AG10803 (cell line): ENCODE measurements around the gene PLEKHG4B.

ENCODE experiments used
- DNase-seq: peaks from one replicate; pipeline ENCODE4 v3.0.0; 2010; ENCODE audit warnings: low read depth
- H3K4me3 ChIP-seq: 2 replicates; pipeline ENCODE4 v1.5.1; 2011; ENCODE audit warnings: mild to moderate bottlenecking, low read length, control low read depth
- TF ChIP-seq, protein P1 (sequence below): conservative IDR thresholded peaks from 2 replicates; pipeline ENCODE4 v1.5.1; 2011; ENCODE audit warnings: mild to moderate bottlenecking, low read length, control low read depth, inconsistent platforms

Gene PLEKHG4B

DNA sequence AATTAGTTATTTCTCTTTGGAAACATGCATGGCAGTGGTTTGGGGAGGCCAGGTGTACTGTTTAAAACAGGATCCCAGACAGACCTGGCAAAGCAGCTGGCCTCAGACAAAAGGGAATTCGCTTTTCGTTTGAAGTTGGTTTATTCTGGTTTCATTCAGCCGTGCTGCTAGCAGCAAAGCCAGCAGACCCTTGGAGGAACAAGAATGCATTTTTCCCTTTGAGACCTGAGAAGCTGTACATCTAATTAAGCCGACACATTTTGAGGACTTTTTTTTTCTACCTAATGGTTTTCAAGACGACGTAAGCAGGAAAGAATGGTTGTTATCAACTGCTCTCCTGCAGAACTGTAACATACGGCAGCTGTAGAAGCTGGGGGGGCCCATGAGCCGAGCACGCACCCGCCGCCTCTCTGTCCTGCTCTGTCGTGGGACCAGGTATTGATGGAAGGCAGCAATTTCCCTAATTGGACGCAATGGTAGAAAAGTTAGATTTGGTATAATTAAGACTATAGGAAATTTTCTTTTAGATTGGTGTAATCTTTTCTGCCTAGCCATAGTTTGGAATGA is 13.6 kb downstream of the PLEKHG4B start:
- no peak for DNase-seq
- TF ChIP-seq, protein P1, sequence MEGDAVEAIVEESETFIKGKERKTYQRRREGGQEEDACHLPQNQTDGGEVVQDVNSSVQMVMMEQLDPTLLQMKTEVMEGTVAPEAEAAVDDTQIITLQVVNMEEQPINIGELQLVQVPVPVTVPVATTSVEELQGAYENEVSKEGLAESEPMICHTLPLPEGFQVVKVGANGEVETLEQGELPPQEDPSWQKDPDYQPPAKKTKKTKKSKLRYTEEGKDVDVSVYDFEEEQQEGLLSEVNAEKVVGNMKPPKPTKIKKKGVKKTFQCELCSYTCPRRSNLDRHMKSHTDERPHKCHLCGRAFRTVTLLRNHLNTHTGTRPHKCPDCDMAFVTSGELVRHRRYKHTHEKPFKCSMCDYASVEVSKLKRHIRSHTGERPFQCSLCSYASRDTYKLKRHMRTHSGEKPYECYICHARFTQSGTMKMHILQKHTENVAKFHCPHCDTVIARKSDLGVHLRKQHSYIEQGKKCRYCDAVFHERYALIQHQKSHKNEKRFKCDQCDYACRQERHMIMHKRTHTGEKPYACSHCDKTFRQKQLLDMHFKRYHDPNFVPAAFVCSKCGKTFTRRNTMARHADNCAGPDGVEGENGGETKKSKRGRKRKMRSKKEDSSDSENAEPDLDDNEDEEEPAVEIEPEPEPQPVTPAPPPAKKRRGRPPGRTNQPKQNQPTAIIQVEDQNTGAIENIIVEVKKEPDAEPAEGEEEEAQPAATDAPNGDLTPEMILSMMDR = no peak
- H3K4me3 ChIP-seq = no peak overlapping the region

DNA sequence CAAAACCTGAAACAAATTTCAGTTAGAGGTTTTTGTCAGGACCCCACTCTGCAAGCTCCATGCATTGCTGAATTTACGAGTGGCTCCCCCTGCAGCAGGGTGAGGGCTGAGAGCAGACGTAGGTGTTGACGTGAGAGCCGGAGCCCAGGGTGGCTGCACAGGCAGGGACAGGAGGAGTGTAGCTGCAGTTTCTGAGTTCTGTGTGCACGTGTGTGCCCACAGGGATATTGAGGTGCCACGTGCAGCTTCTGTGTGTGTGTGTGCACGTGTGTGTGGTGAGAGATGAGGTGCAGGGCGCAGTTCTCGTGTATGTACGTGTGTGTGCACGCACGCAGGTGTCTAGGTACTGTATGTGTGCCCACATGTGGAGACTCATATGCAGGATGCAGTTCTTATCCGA is 14.6 kb downstream of the PLEKHG4B start:
- TF ChIP-seq, protein P1 = no peak
- H3K4me3 ChIP-seq = no peak overlapping the region
- no peak for DNase-seq

DNA sequence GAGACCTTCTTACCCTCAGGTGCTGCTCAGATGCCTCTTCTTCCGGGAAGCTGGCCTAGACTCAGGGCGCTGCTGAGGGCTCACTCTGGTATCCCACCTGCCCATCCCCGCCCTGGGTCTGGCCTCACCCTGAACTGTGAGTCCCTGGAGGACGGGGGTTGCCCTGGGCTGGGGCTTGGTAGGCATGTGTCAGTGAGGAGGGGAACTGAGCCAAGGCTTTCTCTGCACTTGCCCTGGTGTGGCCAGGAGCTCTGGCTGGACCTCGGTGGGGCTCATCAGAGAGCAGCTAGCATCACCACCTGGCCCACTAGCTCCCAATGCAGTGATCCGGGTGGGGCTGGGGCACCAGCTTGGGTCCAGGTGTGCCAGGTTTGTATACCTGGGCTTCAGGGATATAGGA is 15.6 kb downstream of the PLEKHG4B start:
- no peak overlapping the region for H3K4me3 ChIP-seq
- DNase-seq = no peak
- TF ChIP-seq, protein P1 = no peak

DNA sequence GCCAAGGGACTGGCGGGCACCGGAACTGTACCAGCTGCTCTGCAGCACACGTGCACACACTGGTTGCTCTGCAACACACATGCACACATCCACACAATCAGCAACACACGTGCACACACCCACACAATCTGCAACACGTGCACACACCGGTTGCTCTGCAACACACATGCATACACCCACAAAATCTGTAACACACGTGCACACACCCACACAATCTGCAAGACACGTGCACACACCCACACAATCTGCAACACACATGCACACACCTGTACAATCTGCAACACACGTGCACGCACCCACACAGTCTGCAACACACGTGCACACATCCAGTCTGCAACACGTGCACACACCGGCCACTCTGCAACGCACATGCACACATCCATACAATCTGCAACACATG is 17.9 kb downstream of the PLEKHG4B start:
- TF ChIP-seq, protein P1 = no peak
- DNase-seq = no peak
- no peak overlapping the region for H3K4me3 ChIP-seq

DNA sequence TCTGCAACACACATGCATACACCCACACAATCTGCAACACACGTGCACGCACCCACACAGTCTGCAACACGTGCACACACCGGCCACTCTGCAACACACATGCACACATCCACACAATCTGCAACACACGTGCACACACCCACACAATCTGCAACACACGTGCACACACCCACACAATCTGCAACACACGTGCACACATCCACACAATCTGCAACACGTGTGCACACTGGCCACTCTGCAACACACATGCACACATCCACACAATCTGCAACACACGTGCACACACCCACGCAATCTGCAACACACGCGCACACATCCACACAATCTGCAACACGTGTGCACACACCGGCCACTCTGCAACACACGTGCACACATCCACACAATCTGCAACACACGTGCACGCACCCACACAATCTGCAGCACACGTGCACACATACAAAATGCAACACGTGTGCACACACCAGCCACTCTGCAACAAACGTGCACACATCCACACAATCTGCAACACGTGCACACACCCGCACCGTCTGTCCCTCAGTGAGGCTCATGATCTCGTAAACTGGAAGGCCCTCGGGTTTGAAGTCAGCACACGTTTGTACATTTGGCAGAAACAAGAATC is 18.4 kb downstream of the PLEKHG4B start:
- no peak for DNase-seq
- TF ChIP-seq, protein P1 = no peak
- no peak overlapping the region for H3K4me3 ChIP-seq

GRCh38 chr5:111171-111570 is 19.2 kb downstream of the PLEKHG4B start:
- no peak overlapping the region for H3K4me3 ChIP-seq
- TF ChIP-seq, protein P1 = no peak
- no peak for DNase-seq

DNA sequence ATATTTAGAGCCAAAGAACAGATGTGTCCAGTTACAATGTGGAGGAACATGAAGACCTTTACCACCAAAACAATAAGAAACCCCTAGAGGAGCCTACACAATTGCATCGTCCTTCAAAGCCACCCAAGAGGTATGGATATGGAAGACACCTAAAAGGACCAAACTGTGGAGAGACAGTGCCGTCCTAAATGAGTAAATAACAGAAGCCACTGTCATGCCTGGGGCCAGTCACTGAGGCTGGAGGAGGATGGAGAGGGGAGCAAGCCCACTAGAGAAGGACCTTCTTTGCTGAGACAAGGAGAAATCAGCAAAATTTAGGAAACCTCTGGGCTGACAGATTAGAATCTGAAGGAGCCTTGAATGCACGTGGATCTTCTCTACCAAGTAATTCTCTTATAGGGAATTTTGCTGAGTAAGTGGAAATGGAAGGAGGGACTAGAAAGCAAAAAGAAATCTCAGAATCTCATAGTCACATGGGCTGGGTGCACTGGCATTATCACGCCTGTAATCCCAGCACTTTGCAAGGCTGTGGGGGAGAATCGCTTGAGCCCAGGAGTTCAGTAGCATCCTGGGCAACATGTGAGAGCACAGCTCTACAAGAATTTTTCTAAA is 27.6 kb downstream of the PLEKHG4B start:
- no peak overlapping the region for H3K4me3 ChIP-seq
- TF ChIP-seq, protein P1 = no peak
- no peak for DNase-seq
